Measurements from ENCODE around the gene CARHSP1.

CARHSP1 gene

GRCh38 chr16:8901320-8901861, 32.6 kb upstream of the CARHSP1 start:
- TF ChIP-seq ZFX (IDR thresholded peaks at IDR 0.05; ENCODE audit: borderline replicate concordance): no peak
- TF ChIP-seq CTCF (IDR thresholded peaks at IDR 0.05): no peak
- no peak overlapping the region for H3K27ac ChIP-seq

- TF ChIP-seq CTCF (IDR thresholded peaks at IDR 0.05) (no peak), ZFX (IDR thresholded peaks at IDR 0.05; ENCODE audit: borderline replicate concordance) (no peak)
Observed at GRCh38 chr16:8900343-8900742, 31.5 kb upstream of the CARHSP1 start.

GRCh38 chr16:8899709-8900317, 31.0 kb upstream of the CARHSP1 start:
- no peak overlapping the region for H3K27ac ChIP-seq
- TF ChIP-seq ZFX (IDR thresholded peaks at IDR 0.05; ENCODE audit: borderline replicate concordance): no peak
- no peak for TF ChIP-seq CTCF (IDR thresholded peaks at IDR 0.05)

More at GRCh38 chr16:8900343-8900742, 31.5 kb upstream of the CARHSP1 start:
- no peak overlapping the region for H3K27ac ChIP-seq

GRCh38 chr16:8898660-8899318, 30.0 kb upstream of the CARHSP1 start:
- no peak overlapping the region for H3K27ac ChIP-seq
- no peak for TF ChIP-seq ZFX (IDR thresholded peaks at IDR 0.05; ENCODE audit: borderline replicate concordance)
- no peak for TF ChIP-seq CTCF (IDR thresholded peaks at IDR 0.05)

- no peak for TF ChIP-seq ZFX (IDR thresholded peaks at IDR 0.05; ENCODE audit: borderline replicate concordance)
- no peak for TF ChIP-seq CTCF (IDR thresholded peaks at IDR 0.05)
- no peak overlapping the region for H3K27ac ChIP-seq
Observed at GRCh38 chr16:8894736-8895334, 26.0 kb upstream of the CARHSP1 start.

GRCh38 chr16:8893976-8894690, 25.3 kb upstream of the CARHSP1 start:
- H3K27ac ChIP-seq: no peak overlapping the region
- TF ChIP-seq ZFX (IDR thresholded peaks at IDR 0.05; ENCODE audit: borderline replicate concordance): no peak
- TF ChIP-seq CTCF (IDR thresholded peaks at IDR 0.05): no peak
